HEK293 (cell line): ENCODE measurements around the gene WFDC1.

Experiments
- BCL11A ChIP-seq: fragments of 450-650 bp; formaldehyde crosslinking; IDR thresholded peaks from 2 replicates; pipeline ENCODE4 v1.5.1; 2016; ENCODE audit warnings: low read depth, missing biosample characterization, missing genetic modification characterization
- ZBTB8A ChIP-seq: fragments of 450-650 bp; formaldehyde crosslinking; IDR thresholded peaks from 2 replicates; pipeline ENCODE4 v1.5.1; 2016; ENCODE audit warnings: missing biosample characterization, missing genetic modification characterization
- ZNF16 ChIP-seq: fragments of 450-650 bp; formaldehyde crosslinking; IDR thresholded peaks from 2 replicates; pipeline ENCODE4 v1.5.1; 2016; ENCODE audit warnings: low read depth, missing biosample characterization, missing genetic modification characterization
- ZNF350 ChIP-seq: fragments of 450-650 bp; formaldehyde crosslinking; IDR thresholded peaks from 2 replicates; pipeline ENCODE4 v1.5.0; 2017; ENCODE audit warnings: missing biosample characterization, mild to moderate bottlenecking, missing genetic modification characterization
- ZNF701 ChIP-seq: fragments of 450-650 bp; formaldehyde crosslinking; IDR thresholded peaks from 2 replicates; pipeline ENCODE4 v1.5.1; 2016; ENCODE audit warnings: missing biosample characterization, missing genetic modification characterization
- ZNF777 ChIP-seq: fragments of 450-650 bp; formaldehyde crosslinking; IDR thresholded peaks from 2 replicates; pipeline ENCODE4 v1.5.1; 2017; ENCODE audit warnings: missing biosample characterization, missing genetic modification characterization, borderline replicate concordance
- TF ChIP-seq, protein P1 (sequence below): fragments of 450-650 bp; formaldehyde crosslinking; IDR thresholded peaks from 2 replicates; pipeline ENCODE4 v1.5.1; 2016; ENCODE audit warnings: missing biosample characterization, missing genetic modification characterization
- TF ChIP-seq, protein P2 (sequence below): fragments of 450-650 bp; formaldehyde crosslinking; IDR thresholded peaks from 2 replicates; pipeline ENCODE4 v1.5.1; 2016; ENCODE audit warnings: missing biosample characterization, missing genetic modification characterization
- TF ChIP-seq, protein P3 (sequence below): fragments of 450-650 bp; formaldehyde crosslinking; IDR thresholded peaks from 2 replicates; pipeline ENCODE4 v1.5.1; 2016; ENCODE audit warnings: missing biosample characterization, missing genetic modification characterization

DNA sequence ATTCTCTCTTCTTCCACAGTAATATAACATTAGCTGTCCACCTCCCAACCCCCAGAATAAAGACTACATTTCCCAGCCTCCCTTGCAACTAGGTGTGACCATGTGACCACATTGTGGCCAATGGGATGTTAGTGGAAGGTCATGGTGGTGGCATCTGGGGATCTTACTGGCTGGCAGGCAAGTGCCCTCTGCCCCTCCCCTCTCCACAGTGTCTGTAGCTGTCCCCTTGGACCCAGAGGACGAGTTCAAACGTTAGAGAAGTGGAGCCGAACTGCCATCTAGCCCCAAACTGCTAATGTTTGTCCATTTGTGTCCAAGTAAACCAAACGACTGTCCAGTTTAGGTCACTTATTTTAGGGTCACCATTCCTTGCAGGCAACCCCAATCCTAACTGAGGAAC, 28.2 kb upstream of the WFDC1 start:
- TF ChIP-seq ZNF701 (tag by site-specific recombination), result no peak
- TF ChIP-seq ZNF350, result no peak
- no peak for TF ChIP-seq ZBTB8A (tag by site-specific recombination)
- TF ChIP-seq, protein P1, sequence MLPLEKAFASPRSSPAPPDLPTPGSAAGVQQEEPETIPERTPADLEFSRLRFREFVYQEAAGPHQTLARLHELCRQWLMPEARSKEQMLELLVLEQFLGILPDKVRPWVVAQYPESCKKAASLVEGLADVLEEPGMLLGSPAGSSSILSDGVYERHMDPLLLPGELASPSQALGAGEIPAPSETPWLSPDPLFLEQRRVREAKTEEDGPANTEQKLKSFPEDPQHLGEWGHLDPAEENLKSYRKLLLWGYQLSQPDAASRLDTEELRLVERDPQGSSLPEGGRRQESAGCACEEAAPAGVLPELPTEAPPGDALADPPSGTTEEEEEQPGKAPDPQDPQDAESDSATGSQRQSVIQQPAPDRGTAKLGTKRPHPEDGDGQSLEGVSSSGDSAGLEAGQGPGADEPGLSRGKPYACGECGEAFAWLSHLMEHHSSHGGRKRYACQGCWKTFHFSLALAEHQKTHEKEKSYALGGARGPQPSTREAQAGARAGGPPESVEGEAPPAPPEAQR (tag by site-specific recombination), result no peak
- TF ChIP-seq, protein P2, sequence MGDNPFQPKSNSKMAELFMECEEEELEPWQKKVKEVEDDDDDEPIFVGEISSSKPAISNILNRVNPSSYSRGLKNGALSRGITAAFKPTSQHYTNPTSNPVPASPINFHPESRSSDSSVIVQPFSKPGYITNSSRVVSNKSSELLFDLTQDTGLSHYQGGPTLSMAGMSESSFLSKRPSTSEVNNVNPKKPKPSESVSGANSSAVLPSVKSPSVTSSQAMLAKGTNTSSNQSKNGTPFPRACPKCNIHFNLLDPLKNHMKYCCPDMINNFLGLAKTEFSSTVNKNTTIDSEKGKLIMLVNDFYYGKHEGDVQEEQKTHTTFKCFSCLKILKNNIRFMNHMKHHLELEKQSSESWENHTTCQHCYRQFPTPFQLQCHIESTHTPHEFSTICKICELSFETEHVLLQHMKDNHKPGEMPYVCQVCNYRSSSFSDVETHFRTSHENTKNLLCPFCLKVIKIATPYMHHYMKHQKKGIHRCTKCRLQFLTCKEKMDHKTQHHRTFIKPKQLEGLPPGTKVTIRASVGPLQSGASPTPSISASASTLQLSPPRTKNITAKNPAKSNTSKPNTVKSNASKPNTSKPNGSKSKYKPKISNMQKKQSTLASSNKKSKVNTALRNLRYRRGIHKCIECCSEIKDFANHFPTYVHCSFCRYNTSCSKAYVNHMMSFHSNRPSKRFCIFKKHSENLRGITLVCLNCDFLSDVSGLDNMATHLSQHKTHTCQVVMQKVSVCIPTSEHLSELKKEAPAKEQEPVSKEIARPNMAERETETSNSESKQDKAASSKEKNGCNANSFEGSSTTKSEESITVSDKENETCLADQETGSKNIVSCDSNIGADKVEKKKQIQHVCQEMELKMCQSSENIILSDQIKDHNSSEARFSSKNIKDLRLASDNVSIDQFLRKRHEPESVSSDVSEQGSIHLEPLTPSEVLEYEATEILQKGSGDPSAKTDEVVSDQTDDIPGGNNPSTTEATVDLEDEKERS, result no peak
- TF ChIP-seq, protein P3, sequence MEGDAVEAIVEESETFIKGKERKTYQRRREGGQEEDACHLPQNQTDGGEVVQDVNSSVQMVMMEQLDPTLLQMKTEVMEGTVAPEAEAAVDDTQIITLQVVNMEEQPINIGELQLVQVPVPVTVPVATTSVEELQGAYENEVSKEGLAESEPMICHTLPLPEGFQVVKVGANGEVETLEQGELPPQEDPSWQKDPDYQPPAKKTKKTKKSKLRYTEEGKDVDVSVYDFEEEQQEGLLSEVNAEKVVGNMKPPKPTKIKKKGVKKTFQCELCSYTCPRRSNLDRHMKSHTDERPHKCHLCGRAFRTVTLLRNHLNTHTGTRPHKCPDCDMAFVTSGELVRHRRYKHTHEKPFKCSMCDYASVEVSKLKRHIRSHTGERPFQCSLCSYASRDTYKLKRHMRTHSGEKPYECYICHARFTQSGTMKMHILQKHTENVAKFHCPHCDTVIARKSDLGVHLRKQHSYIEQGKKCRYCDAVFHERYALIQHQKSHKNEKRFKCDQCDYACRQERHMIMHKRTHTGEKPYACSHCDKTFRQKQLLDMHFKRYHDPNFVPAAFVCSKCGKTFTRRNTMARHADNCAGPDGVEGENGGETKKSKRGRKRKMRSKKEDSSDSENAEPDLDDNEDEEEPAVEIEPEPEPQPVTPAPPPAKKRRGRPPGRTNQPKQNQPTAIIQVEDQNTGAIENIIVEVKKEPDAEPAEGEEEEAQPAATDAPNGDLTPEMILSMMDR (tag by site-specific recombination), result no peak
- TF ChIP-seq ZNF16 (tag by site-specific recombination), result no peak
- TF ChIP-seq ZNF777 (tag by site-specific recombination), result no peak
- TF ChIP-seq BCL11A (tag by site-specific recombination), result no peak
